Measurements from ENCODE around the gene PHLDA2. TPM values are rescaled to one million over a fixed set of nuclear protein-coding genes. Genes with fewer than 3 reads are reported as not detected.

The PHLDA2 gene
- total and polyA plus RNA-seq, 2 experiments from 2014 or later: 3.8 to 16.5 TPM

DNA sequence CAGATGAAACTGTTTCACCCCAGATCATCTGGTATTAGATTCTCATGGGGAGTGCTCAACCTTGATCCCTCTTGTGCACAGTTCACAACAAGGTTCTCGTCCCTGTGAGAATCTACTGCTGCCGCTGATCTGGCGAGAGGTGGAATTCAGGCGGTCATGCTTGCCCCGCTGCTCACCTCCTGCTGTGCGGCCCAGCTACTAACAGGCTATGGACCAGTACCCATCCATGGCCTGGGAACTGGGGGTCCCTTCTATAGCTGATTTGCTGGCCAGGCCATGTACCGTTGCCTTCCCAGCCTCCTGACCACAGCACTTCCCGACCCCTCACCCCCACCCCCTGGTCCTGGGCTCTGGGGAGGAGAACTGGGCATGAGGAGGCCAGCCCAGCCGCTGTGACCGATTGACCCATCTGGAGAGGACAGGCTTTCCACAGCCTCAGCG lies 2.6 kb downstream of the PHLDA2 start:
- peaks cover 13% of the 10 kb centered on the region; the same call in 1 of the 3 replicates for H3K4me1 Mint-ChIP-seq
- H4K20me1 ChIP-seq (replicated peaks; ENCODE audit: insufficient read depth): 0 out of 2 replicates have a peak, but pooled peaks cover 4% of the 10 kb centered on the region
- TF ChIP-seq, protein P1, sequence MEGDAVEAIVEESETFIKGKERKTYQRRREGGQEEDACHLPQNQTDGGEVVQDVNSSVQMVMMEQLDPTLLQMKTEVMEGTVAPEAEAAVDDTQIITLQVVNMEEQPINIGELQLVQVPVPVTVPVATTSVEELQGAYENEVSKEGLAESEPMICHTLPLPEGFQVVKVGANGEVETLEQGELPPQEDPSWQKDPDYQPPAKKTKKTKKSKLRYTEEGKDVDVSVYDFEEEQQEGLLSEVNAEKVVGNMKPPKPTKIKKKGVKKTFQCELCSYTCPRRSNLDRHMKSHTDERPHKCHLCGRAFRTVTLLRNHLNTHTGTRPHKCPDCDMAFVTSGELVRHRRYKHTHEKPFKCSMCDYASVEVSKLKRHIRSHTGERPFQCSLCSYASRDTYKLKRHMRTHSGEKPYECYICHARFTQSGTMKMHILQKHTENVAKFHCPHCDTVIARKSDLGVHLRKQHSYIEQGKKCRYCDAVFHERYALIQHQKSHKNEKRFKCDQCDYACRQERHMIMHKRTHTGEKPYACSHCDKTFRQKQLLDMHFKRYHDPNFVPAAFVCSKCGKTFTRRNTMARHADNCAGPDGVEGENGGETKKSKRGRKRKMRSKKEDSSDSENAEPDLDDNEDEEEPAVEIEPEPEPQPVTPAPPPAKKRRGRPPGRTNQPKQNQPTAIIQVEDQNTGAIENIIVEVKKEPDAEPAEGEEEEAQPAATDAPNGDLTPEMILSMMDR (conservative IDR thresholded peaks at IDR 0.05; ENCODE audit: low read depth in 2 of 2): no peak
- TF ChIP-seq REST (IDR thresholded peaks at IDR 0.05; ENCODE audit: unreplicated experiment) (no peak), ZNF114 (CRISPR knock-in tag; IDR thresholded peaks at IDR 0.05) (no peak), EZH2phosphoT487 (IDR thresholded peaks at IDR 0.05; ENCODE audit: unreplicated experiment) (no peak), POLR2AphosphoS5 (IDR thresholded peaks at IDR 0.05; ENCODE audit: low read depth) (no peak), NANOG (IDR thresholded peaks at IDR 0.05; ENCODE audit: borderline replicate concordance) (no peak), CREB1 (CRISPR knock-in tag; IDR thresholded peaks at IDR 0.05; ENCODE audit: low read depth) (no peak), ETS1 (IDR thresholded peaks at IDR 0.05) (no peak), STAT1 (IDR thresholded peaks at IDR 0.05; ENCODE audit: unreplicated experiment) (no peak), ZNF331 (CRISPR knock-in tag; IDR thresholded peaks at IDR 0.05; ENCODE audit: low read depth) (no peak), EZH2 (IDR thresholded peaks at IDR 0.05; ENCODE audit: low read depth, unreplicated experiment) (no peak), JUNB (IDR thresholded peaks at IDR 0.05; ENCODE audit: unreplicated experiment) (no peak)
- TF ChIP-seq, protein P2, sequence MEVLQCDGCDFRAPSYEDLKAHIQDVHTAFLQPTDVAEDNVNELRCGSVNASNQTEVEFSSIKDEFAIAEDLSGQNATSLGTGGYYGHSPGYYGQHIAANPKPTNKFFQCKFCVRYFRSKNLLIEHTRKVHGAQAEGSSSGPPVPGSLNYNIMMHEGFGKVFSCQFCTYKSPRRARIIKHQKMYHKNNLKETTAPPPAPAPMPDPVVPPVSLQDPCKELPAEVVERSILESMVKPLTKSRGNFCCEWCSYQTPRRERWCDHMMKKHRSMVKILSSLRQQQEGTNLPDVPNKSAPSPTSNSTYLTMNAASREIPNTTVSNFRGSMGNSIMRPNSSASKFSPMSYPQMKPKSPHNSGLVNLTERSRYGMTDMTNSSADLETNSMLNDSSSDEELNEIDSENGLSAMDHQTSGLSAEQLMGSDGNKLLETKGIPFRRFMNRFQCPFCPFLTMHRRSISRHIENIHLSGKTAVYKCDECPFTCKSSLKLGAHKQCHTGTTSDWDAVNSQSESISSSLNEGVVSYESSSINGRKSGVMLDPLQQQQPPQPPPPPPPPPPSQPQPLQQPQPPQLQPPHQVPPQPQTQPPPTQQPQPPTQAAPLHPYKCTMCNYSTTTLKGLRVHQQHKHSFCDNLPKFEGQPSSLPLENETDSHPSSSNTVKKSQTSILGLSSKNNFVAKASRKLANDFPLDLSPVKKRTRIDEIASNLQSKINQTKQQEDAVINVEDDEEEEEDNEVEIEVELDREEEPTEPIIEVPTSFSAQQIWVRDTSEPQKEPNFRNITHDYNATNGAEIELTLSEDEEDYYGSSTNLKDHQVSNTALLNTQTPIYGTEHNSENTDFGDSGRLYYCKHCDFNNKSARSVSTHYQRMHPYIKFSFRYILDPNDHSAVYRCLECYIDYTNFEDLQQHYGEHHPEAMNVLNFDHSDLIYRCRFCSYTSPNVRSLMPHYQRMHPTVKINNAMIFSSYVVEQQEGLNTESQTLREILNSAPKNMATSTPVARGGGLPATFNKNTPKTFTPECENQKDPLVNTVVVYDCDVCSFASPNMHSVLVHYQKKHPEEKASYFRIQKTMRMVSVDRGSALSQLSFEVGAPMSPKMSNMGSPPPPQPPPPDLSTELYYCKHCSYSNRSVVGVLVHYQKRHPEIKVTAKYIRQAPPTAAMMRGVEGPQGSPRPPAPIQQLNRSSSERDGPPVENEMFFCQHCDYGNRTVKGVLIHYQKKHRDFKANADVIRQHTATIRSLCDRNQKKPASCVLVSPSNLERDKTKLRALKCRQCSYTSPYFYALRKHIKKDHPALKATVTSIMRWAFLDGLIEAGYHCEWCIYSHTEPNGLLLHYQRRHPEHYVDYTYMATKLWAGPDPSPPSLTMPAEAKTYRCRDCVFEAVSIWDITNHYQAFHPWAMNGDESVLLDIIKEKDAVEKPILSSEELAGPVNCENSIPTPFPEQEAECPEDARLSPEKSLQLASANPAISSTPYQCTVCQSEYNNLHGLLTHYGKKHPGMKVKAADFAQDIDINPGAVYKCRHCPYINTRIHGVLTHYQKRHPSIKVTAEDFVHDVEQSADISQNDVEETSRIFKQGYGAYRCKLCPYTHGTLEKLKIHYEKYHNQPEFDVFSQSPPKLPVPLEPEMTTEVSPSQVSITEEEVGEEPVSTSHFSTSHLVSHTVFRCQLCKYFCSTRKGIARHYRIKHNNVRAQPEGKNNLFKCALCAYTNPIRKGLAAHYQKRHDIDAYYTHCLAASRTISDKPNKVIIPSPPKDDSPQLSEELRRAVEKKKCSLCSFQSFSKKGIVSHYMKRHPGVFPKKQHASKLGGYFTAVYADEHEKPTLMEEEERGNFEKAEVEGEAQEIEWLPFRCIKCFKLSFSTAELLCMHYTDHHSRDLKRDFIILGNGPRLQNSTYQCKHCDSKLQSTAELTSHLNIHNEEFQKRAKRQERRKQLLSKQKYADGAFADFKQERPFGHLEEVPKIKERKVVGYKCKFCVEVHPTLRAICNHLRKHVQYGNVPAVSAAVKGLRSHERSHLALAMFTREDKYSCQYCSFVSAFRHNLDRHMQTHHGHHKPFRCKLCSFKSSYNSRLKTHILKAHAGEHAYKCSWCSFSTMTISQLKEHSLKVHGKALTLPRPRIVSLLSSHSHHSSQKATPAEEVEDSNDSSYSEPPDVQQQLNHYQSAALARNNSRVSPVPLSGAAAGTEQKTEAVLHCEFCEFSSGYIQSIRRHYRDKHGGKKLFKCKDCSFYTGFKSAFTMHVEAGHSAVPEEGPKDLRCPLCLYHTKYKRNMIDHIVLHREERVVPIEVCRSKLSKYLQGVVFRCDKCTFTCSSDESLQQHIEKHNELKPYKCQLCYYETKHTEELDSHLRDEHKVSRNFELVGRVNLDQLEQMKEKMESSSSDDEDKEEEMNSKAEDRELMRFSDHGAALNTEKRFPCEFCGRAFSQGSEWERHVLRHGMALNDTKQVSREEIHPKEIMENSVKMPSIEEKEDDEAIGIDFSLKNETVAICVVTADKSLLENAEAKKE (CRISPR knock-in tag; IDR thresholded peaks at IDR 0.05): no peak
- H3K27ac Mint-ChIP-seq: no peak overlapping the region
- H3K9me2 ChIP-seq (ENCODE audit: insufficient read depth): no peaks in the 10 kb centered on the region
- no peaks in the 10 kb centered on the region for H3K36me3 ChIP-seq (ENCODE audit: insufficient read depth)
- no peak overlapping the region for H2AFZ ChIP-seq
- H3F3A ChIP-seq (replicated peaks; ENCODE audit: low read depth): peaks cover 6% of the 10 kb centered on the region; the same call in 1 of the 2 replicates
- H3K27me3 Mint-ChIP-seq (ENCODE audit: insufficient read depth, low read depth, poor library complexity): peaks cover 46% of the 10 kb centered on the region
- H3K4me3 Mint-ChIP-seq: no peak overlapping the region
- H3K4me3 ChIP-seq: no peak overlapping the region
- peaks cover 10% of the 10 kb centered on the region; the same call in 1 of the 2 replicates for H3K4me1 ChIP-seq (ENCODE audit: insufficient read depth)
- no peaks in the 10 kb centered on the region for H3K79me2 ChIP-seq (replicated peaks; ENCODE audit: insufficient read depth)
- no peaks in the 10 kb centered on the region; the same call in 2 of the 3 replicates for H3K36me3 Mint-ChIP-seq (ENCODE audit: low read depth)
- H3K4me2 ChIP-seq: no peak overlapping the region
- DNase-seq (ENCODE audit: low spot score) (no peak), ATAC-seq (no peak)
- no peak overlapping the region for H3K27ac ChIP-seq (ENCODE audit: low read depth)
- peaks cover 41% of the 10 kb centered on the region for H3K27me3 ChIP-seq (ENCODE audit: insufficient read depth)
- peaks cover 4% of the 10 kb centered on the region; the same call in 1 of the 3 replicates for H3K9me3 Mint-ChIP-seq
